ENCODE data around the gene BNC1.

BNC1 gene

GRCh38 chr15:83300826-83301225 lies 16.4 kb upstream of the BNC1 start:
- peak; percentile 38 for DNase-seq
- in situ Hi-C loops (cut with HindIII; ENCODE audit: low pct_ligation_motif_present, low pct_unique_long_range_greater_than_20kb, low sequenced_read_pairs) = no loop called here

GRCh38 chr15:83299462-83299861 lies 15.0 kb upstream of the BNC1 start:
- in situ Hi-C loops (cut with HindIII; ENCODE audit: low pct_ligation_motif_present, low pct_unique_long_range_greater_than_20kb, low sequenced_read_pairs) = no loop called here
- no peak for DNase-seq

GRCh38 chr15:83295417-83295816 lies 11.0 kb upstream of the BNC1 start:
- in situ Hi-C loops (cut with HindIII; ENCODE audit: low pct_ligation_motif_present, low pct_unique_long_range_greater_than_20kb, low sequenced_read_pairs) = no loop called here
- no peak for DNase-seq

DNA sequence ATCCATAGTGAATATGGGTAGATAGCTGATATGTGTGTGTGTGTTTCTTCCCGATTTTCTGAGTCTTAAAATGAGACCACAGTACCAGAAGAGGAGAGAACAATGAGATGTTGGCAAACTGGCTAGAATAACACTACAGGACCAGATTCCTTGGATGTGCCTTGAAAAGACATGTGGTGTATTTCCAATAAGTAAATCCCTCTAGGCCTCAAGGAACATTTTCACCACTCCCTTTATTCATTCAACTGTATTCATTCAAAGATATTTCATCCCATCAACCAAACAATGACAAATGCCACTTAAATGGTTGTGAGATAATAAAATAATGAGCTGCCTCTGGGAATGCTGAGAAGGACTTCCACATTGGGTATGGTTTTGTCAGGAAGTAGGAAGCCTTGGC lies 8.7 kb upstream of the BNC1 start:
- in situ Hi-C loops (cut with HindIII; ENCODE audit: low pct_ligation_motif_present, low pct_unique_long_range_greater_than_20kb, low sequenced_read_pairs) = no loop called here

DNA sequence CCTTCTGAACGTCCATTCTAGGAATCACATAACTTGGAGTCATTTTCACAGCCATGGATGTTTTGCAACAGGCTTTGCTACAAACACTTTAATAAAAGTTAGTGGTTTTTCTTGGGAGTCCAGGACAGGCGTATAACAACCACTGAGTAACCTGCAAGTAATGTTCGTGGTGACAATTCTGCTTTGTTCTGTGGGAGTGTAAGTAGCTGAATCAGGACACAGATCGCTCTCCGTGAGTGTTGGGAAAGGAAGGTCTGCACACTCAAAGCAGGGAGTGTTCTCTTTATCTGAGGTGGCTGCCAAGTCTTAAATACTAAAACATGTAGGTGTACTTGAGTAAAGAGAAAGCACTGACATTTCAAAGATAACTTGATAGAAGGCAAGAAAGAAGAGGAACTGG lies 7.9 kb upstream of the BNC1 start:
- in situ Hi-C loops (cut with HindIII; ENCODE audit: low pct_ligation_motif_present, low pct_unique_long_range_greater_than_20kb, low sequenced_read_pairs) = no loop called here
- DNase-seq = no peak

More for the DNA sequence above, 8.7 kb upstream of the BNC1 start:
- DNase-seq = no peak

- DNase-seq = no peak
- in situ Hi-C loops (cut with HindIII; ENCODE audit: low pct_ligation_motif_present, low pct_unique_long_range_greater_than_20kb, low sequenced_read_pairs) = no loop called here
Observed at GRCh38 chr15:83290236-83290635, 5.8 kb upstream of the BNC1 start.

GRCh38 chr15:83289160-83289559 lies 4.7 kb upstream of the BNC1 start:
- in situ Hi-C loops (cut with HindIII; ENCODE audit: low pct_ligation_motif_present, low pct_unique_long_range_greater_than_20kb, low sequenced_read_pairs) = no loop called here
- no peak for DNase-seq

GRCh38 chr15:83288381-83288801 lies 3.9 kb upstream of the BNC1 start:
- in situ Hi-C loops (cut with HindIII; ENCODE audit: low pct_ligation_motif_present, low pct_unique_long_range_greater_than_20kb, low sequenced_read_pairs) = no loop called here
- peak; percentile 37 for DNase-seq

- in situ Hi-C loops (cut with HindIII; ENCODE audit: low pct_ligation_motif_present, low pct_unique_long_range_greater_than_20kb, low sequenced_read_pairs) = no loop called here
- peak; percentile 90 for DNase-seq
Observed at GRCh38 chr15:83287541-83288027, 3.1 kb upstream of the BNC1 start.

DNA sequence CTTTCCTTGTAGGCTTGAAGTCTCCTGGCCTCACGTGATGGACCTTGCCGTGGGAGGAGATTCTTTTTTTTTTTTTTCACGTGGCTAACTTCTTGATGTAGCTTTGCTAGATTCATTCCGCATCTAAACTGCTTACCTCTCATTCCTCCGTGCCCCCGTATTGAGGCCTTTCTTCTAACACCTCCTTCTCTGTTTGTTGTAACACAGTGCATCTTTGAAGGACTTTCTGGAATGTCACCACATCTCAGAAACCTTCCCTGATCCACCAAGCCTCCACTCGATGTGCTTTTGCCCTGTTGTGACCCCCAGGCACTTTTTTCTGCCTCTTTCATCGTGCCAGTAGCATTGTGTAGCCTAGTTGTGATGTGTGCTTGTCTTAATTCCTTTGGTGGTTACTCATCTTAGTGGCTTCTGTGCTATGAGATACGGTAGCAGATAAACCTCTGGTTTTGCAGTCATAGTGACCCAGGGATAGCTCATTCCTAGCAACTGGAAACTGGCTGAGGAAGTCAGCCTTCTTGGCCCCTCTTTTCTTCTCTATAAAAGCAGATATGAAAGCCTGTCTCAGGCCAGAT lies 1.6 kb upstream of the BNC1 start:
- in situ Hi-C loops (cut with HindIII; ENCODE audit: low pct_ligation_motif_present, low pct_unique_long_range_greater_than_20kb, low sequenced_read_pairs) = no loop called here
- peak; percentile 79 for DNase-seq

- no peak for DNase-seq
- in situ Hi-C loops (cut with HindIII; ENCODE audit: low pct_ligation_motif_present, low pct_unique_long_range_greater_than_20kb, low sequenced_read_pairs) = no loop called here
Observed at GRCh38 chr15:83285284-83285978, 967 bp upstream of the BNC1 start.

DNA sequence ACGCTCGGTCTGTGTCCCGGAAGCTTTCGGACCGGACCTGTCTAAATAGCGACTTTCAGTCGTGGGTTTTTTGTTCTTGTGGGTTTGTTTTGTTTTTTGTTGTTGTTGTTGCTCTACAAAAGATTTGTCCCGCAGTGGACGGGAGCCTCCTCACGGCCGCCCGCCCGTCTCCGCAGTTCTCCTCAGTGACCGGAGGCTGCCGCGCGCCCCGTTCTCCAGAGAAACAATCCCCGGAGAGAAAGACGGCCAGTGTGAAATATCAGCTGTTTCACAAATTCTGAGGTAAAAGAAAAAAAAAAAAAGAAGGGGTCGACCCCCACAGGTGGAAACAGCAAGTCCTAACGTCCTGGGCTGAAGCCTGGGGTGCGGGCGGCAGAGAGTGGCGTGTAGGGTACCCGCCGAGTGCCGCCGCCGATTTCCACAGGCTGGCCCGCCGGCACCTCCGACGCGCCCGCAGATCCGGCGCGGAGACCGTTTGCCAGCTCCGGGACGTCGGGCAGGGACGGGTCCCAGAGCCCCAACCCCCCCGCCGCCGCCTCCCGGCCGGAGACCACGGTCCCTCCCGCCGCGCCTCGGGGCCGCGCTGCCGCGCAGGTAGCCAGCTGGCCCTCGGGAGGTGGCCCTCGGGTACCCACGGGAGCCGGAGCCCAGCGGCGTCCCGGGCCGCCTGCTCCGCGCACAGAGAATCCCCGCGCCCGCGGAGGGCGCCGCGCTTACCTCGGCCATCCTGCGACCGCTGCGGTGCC lies 478 bp downstream of the BNC1 start:
- DNase-seq = peak; percentile 37

DNA sequence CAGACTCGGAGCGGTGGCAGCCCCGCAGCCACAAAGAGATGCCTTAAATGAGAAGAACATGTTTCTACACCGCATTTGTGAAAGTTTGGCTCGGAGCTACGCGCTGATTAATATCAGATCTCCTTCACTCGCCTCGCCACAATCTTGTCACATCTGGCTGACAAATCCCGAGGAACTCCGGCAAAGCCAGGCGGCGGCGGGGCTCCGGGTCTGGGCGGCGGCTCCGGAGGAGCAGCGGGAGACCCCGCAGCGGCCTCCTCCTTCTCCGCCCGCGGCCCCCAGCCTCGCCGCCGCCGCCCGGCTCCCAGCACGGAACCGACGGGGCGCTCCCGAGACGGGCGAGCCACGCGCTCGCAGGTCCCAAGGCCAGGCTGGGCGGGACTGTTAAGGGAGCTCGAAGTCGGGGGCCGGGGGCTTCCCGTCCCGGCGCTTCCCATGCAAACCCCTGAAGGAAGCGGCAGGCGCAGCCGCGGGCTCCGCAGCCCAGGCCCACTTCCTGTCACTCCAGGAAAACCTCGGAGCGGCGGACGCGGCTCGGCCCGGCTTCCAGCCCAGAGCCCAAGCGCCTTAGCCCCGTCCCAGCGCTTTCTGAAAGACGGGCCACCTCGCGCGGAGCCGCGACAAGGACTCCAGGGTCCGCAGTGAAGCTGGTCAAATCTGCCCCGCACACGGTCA lies 1.2 kb downstream of the BNC1 start:
- in situ Hi-C loops (cut with HindIII; ENCODE audit: low pct_ligation_motif_present, low pct_unique_long_range_greater_than_20kb, low sequenced_read_pairs) = no loop called here
- peak; percentile 51 for DNase-seq

More for the DNA sequence above, 478 bp downstream of the BNC1 start:
- in situ Hi-C loops (cut with HindIII; ENCODE audit: low pct_ligation_motif_present, low pct_unique_long_range_greater_than_20kb, low sequenced_read_pairs) = no loop called here

- in situ Hi-C loops (cut with HindIII; ENCODE audit: low pct_ligation_motif_present, low pct_unique_long_range_greater_than_20kb, low sequenced_read_pairs) = no loop called here
- no peak for DNase-seq
Observed at GRCh38 chr15:83282776-83283137, 1.7 kb downstream of the BNC1 start.

- in situ Hi-C loops (cut with HindIII; ENCODE audit: low pct_ligation_motif_present, low pct_unique_long_range_greater_than_20kb, low sequenced_read_pairs) = no loop called here
- no peak for DNase-seq
Observed at GRCh38 chr15:83282141-83282540, 2.3 kb downstream of the BNC1 start.

- in situ Hi-C loops (cut with HindIII; ENCODE audit: low pct_ligation_motif_present, low pct_unique_long_range_greater_than_20kb, low sequenced_read_pairs) = no loop called here
- DNase-seq = no peak
Observed at GRCh38 chr15:83278191-83278590, 6.3 kb downstream of the BNC1 start.

GRCh38 chr15:83276661-83277060 lies 7.8 kb downstream of the BNC1 start:
- in situ Hi-C loops (cut with HindIII; ENCODE audit: low pct_ligation_motif_present, low pct_unique_long_range_greater_than_20kb, low sequenced_read_pairs) = no loop called here
- DNase-seq = no peak

DNA sequence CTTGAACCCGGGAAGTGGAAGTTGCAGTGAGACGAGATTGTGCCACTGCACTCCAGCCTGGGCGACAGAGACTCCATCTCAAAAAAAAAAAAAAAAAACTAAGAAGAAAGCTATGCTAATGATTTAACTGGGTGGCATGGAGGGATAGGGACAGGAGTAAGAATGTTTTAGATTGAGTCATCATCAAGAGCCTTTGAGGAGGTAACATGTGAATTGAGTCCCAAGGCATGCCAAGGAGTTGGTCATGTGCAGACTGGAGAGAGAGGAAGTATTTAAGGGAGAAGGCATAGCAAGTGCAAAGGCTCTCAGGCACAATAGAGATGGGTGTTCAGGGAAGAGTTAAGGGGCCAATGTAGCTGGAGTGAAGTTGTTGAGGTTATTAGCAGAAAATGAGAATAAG lies 9.1 kb downstream of the BNC1 start:
- in situ Hi-C loops (cut with HindIII; ENCODE audit: low pct_ligation_motif_present, low pct_unique_long_range_greater_than_20kb, low sequenced_read_pairs) = no loop called here

DNA sequence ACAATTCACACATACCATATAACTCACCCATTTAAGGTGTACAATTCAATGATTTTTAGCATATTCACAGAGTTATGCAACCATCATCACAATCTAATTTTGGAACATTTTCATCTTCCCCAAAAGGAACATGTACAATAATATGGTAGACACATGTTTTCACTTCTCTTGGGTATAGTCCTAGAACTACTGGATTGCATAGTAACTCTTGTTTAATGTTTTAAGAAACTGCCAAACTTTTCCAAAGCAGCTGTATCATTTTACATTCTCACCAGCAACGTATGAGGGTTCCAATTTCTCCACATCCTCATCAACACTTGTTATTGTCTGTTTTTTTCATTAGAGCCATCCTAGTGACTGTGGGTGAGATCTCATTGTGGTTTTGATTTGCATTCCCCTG lies 14.3 kb downstream of the BNC1 start:
- no peak for DNase-seq
- in situ Hi-C loops (cut with HindIII; ENCODE audit: low pct_ligation_motif_present, low pct_unique_long_range_greater_than_20kb, low sequenced_read_pairs) = no loop called here

More for the DNA sequence above, 9.1 kb downstream of the BNC1 start:
- peak; percentile 79 for DNase-seq
